GM21825 (cell line): ENCODE data around the gene ZDHHC14.
"Not testable (repeated sequence)": the region's sequence is repeated elsewhere in the genome, so short reads cannot be mapped to it uniquely, and the experiment has no call there.

Experiments used
- ATAC-seq: cut with Tn5 transposase; IDR thresholded peaks from one replicate; pipeline ENCODE4 v1.9.1; 2021; ENCODE audit warnings: mild to moderate bottlenecking, moderate library complexity; ENCODE audit not compliant: unreplicated experiment

Gene ZDHHC14

DNA sequence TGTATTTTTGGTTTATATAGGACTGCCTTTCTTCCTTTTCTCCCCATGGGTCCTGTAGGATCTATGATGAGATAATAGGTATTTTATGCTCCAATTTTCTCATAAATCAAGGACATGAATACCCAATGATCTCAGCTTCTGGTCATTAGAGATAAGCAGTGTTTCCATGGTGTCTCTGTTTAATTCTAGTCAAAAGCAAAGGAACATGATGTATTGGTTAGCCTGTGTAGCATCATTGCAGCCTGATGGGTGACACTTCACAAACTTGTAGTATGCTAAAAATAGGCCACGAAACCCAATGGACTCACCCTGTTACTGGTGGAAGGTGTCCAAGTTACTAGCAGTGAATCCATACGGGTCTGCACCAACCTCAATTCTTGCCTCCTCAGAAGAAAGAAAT, 325.9 kb downstream of the ZDHHC14 start:
- ATAC-seq: no peak

DNA sequence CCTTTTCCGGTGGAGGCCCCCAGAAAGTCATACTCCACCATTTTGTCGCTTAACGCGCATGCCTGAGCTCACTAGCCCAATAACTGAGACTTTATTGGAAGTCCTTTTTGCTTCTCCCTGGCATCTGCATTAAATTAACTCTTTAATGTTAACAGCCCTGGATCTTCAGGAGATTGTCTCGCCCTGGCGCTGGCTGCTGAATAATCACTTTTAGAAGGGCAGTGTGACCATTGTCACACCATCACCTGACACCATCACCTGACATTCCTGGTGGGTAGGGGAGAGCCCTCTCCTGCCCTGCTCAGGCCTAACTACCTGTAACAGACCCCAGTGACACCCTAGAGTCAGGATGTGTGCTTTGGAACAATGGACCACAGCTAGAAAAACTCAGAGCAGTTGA, 326.6 kb downstream of the ZDHHC14 start:
- no peak for ATAC-seq

DNA sequence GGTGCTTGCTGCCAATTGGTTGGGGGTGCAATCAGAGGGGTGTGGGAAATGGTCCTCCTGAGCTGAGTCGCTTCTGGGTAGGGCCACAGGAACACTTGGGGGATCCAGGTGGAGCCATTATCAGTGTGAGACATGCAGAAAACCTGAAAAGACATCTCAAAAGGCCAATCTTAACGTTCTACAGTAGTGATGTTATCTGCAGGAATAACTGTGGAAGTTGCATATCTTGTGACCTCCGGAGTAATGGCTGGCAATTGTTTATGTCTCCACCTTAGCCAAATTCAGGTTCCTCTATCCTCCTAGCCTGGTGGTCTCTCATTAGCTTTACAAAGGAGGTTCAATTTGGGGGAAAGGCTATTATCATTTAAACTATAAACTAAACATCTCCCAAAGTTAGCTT, 327.2 kb downstream of the ZDHHC14 start:
- no peak for ATAC-seq

DNA sequence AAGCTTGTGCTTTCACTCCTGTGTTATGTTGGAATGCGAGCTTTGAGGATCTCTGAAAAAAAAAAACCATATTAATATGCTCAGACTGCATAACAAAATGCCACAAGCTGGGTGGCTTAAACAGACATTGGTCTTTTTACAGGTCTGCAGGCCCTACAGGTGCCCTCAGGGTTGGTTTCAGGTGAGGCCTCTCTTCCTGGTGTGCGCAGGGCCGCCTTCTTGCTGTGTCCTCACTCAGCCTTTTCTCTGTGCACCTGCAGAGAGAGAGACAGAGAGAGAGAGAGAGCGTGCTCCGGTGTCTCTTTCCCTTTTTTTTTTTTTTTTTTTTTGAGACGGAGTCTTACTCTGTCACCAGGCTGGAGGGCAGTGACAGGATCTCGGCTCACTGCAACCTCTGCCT, 327.9 kb downstream of the ZDHHC14 start:
- ATAC-seq: no peak

DNA sequence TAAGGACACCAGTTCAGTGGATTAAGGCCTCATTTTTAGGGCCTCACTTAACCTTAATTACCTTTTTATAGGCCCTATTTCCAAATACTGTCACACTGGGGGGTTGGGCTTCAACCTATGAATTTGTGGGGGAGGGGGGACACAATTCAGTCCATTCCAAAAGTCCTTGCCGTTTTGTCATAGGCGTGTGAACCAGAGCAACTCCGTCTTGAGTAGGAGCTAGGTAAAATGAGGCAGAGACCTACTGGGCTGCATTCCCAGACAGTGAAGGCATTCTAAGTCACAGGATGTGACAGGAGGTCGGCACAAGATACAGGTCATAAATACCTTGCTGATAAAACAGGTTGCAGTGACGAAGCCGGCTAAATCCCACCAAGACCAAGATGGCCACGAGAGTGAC, 328.6 kb downstream of the ZDHHC14 start:
- no peak for ATAC-seq

DNA sequence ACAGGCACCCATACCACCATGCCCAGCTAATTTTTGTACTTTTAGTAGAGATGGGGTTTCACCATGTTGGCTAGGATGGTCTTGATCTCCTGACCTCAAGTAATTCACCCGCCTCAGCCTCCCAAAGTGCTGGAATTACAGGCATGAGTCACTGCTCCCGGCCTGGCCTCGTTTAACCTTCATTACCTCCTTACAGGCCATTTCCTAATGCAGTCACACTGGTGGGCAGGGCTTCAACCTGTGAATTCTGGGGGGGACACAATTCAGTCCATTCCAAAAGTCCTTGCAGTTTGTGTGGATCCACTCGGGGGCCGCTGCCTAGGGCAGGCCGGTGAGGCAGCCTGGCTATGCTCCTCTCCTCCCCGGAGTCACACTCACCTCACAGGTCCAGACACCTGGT, 329.6 kb downstream of the ZDHHC14 start:
- no peak for ATAC-seq

DNA sequence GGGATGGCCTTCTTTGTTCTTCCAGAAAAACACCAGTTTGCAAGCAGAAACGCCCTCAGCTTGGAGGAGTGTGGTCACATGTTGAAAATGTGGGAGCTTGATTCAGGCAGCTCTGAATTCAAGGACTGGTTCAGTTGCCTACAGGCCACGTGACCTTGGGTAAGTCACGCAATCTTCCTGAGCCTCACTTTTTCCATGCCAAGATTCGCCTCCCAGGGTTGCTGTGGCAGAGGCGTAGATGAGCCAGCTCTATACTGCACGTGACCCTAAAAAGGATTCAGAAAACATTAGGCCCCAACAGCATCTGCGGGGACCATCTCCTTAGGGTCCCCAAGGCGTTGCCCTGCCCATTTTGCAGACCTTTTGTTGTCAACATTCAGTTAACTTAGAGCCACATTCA, 330.1 kb downstream of the ZDHHC14 start:
- ATAC-seq: no peak

DNA sequence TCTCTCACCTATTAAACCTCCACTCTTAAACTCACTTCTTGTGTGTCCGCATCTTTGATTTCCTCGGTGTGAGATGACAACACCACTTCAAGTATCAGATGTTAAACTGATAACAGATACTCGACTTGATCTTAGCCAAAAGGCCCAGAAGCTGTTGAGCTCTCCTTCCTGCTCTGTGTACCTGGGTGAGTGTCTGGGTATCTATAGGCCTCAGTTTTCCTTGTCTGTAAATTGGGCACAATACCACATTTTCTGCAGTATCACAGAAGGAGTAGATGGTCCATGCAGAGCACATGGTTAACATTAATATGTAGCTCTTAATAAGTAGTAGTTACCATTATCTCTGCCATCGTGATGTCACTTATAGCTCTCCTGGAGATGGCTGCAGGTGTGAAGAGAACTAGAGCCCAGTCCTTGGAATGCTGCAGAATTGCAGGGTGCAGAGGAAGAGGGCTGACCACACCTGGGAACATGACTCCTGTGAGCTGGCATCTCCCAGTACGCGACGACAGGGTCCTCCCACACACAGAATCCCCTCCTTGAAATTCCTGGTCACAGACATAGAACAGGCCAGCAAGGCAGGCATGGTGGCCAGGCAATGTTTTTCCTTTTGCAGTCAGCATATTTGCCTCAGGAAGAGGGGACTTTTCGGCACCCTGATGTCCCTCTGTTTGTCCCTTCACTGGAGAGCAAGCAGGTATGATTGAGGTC, 331.8 kb downstream of the ZDHHC14 start:
- no peak for ATAC-seq

DNA sequence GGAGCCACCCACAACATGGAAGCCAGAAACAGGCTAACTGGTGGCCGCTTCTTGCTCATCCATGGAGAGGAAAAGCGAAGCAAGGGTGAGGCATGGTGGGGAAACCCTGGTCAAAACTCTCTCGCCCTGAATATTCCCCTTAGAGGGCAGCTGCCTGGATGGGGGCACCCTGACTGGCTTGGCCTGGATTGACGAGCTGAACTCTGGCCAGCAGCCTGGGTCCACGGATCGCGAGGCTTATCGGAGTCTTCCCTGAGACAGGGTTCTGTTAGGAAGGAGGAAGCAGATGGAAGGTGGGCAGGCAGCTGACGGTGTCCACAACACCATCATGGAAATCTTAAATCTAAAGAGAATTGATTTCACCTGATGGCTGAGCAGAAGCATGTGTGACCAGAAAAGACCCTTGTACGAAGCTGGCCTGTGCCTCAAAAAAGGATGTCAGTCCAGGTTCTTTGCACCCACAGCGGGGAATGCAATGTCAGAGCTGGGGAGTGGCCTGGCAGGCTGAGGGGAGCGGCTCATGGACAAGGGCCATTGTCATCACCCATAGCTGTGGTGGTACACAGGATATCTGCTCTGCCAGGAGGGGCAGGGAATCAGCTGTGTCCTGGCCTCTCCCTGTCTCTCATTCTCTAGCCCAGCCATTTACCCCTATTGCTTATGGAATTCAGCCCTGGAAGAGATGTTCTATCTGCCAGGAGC, 332.6 kb downstream of the ZDHHC14 start:
- ATAC-seq: no peak

DNA sequence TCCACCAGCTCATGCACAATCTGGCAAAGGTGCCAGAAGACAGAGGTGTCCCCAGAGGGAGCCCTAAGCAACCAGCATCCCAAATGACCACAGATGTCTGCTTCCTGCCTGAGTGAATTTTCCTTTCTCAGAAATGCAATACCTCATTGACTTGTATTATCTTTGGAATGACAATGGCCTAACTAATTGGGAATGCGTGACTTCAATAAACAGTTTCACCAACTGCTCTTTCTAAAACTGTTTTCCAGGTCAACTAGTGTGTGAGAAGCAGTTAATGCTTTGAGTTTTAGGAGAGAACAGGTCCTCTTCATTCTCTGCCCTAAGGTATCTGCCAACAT, 333.1 kb downstream of the ZDHHC14 start:
- ATAC-seq: no peak

DNA sequence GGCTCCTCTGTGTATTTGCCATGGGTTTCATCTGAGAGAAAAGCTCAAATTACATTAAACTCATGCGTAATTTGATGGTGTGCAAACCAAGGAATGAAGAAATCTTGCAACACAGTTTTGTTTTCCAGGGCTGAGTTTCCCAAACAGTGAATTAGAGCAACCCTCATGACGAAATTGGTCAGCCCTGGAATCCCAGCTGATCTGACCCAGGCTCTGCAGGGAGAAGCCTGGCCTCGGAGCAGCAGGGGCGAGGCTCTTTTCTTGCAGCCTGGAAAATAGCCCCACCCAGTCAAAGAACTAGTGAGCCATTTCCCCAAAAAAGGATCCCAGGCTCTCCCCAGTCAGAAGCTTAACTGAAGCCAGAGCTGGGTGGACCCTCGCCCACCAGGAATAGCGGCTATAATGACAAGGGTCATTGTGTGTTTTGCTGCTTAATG, 334.8 kb downstream of the ZDHHC14 start:
- no peak for ATAC-seq

DNA sequence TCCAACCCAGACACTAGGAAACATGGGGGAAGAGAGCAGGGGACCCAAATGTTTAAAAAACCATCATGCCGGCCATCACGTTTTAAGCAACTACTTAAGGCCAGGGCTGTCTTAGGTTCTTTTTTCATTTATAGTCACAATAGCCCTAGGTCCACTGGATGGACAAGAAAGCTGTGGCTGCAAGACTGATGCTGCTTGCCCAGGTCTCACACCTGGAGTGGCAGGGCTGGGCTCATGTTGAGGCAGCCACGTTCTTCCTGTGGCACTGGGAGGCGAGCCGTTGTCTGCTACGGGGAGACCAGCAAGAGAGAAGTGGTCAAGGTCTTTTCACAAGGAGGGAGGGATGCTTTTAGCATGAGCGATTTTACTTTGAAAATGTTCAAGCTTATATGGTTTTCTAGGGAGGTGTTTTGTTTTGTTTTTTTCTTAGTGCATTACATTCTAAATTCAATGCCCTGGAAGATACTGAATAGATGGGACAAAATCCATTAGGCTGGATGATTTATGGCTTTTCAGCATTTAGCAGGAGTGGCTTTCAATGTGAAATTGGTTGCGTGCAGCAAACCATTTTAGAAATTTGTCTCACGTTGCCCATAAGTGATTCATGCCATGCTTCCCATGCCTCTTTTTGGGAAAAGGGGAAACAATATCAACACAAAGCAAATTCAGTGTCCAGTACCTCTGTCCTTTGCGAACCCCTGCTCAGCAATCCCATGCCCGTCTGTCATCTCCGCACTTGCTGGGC, 335.4 kb downstream of the ZDHHC14 start:
- no peak for ATAC-seq

DNA sequence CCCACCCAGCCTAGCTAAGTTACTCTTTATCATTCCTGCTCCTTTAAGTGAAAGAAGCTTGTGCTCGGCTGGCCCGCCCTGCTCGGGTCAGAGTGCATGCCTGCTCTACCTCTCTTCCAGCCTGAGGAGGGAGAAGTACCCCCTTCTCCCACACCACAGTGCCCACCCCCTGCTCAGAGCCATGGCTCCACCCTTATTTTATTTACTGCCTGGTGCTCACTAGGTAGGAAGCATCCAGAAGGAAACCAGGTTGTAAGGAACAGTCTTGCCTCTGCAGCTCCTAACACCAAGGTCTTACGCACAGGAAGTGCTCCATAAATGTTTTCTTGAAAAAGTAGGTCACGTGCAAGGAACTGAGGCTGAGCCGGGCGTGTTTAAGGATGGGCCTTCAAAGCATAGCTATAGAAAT, 336.4 kb downstream of the ZDHHC14 start:
- ATAC-seq: no peak

DNA sequence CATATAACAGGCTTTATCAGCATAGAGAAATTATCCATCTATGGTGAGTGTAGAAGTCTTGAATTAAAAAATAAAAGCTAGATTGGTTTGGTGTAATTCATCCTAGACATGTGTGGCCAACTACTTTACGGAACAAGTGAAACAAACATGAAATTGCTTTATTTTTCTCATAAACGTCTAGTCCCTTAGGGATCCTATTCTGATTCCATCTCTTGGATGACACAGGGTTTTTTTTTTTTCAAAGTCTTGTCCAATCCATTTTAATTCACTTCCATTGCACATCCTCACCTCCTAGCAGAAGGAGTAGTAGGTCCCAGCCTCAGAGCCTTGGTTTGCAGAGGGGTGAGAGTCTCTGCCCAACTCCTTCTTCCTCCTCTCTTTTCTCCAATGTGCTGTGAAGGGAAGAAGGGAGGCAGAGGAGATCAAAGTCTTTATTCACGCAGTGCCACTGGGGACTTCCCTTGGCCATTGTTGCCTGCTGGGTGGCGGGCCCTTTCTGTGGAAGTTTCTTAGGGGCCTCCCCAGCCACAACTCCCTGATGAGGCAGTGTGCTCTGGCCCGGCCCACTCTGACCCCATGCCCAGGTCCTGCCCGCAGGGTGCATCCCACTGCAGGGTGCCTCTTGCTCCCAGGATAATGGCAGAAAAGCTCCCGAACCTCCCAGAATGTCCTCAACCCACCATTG, 337.7 kb downstream of the ZDHHC14 start:
- ATAC-seq: no peak

DNA sequence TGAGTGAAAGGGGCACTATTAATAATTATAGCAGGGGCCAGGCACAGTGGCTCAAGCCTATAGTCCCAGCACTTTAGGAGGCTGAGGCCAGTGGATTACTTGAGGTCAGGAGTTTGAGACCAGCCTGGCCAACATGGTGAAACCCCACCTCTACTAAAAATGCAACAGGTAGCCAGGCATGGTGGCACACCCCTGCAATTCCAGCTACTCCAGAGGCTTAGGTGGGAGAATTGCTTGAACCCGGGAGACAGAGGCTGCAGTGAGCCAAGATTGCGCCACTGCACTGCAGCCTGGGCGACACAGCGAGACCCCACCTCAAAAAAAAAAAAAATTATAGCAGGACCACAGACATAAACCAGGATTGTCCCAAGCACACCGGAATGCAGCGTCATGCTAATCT, 340.0 kb downstream of the ZDHHC14 start:
- not testable (repeated sequence) for ATAC-seq

DNA sequence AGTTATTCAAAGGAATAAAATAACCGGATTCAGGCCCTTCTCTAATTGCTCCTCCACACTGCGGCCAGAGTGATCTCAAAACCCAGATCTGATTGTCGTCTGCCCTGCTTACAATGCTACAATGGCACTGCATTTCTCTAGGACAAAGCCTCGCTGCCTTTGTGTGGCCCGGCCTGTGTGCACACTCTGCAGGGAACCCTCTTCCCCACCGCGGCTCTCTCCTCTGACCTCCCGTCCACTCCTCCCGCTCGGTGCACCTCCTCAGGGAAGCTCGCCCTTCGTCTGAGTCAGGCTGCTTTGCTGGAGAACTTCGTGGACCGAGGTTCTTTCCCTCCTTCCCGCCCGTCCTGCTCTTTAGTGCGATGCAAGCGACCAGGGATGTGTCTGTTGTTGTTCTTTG, 340.4 kb downstream of the ZDHHC14 start:
- ATAC-seq: no peak

DNA sequence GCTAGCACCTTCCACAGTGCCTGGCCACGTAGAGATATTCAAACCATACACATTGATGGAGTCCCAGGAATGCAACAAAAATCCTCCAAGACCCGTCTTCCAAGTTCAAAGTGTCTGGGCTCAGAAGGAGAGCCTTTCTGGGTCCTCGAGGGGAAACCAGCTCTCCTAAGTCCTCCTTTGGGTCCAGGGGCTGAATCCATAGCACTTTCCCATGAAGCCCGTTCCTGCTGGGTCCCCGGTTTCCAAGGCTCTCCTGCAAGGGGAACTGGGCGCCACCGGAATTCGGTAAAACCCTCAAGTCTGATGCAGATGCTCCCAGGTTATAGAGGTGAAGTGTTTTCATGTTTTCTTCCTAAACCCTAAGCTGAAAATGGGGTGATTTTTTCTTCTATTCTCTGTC, 340.8 kb downstream of the ZDHHC14 start:
- ATAC-seq: no peak

DNA sequence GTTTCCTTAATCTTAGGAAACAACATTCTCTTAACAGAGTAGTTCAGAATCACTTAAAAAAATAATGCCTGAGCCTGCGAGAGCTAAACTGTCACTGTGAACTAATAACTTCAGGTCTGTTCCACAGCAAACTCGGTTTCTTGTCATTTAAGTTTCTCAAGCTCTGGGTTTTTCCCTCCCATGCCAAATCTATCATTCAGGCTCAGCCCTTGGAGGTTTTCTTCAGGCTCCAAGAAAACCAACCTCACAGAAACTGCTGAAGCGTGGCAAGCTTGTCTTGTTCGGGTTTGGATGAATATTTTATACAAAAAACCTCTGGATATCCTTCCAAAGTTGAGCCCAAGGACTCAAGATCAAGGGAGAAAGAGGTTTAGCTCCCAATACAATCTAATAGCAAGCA, 342.4 kb downstream of the ZDHHC14 start:
- ATAC-seq: no peak

DNA sequence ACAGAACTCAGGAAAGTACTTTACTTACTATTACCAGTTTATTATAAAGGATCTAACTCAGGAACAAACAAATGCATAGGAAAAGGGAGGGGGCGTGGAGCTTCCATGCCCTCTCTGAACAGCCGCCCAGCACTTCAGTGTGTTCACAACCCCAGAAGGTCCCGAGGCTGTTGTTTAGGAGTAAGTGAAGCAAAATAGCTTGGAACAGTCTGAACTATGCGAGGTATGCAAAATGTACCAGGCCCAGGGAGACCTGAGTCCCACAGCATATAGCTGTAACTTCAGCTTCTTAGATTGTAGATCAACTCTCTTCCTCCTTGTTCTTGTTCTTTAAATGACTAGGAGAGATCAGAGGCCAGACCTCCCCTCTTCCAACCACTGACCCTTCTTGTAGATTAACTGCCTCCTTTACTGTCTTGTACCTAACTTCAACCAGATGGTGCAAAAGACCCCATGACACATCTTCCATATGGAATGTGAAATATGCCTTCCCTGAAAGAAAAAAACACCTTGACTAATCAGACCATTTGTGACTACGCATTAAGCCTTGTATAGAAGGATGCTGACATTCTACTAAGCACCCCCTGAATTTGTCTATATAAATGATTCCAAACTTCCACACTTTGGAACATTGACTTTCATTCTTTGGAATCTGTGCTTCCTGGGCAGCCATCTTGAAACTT, 343.3 kb downstream of the ZDHHC14 start:
- no peak for ATAC-seq

DNA sequence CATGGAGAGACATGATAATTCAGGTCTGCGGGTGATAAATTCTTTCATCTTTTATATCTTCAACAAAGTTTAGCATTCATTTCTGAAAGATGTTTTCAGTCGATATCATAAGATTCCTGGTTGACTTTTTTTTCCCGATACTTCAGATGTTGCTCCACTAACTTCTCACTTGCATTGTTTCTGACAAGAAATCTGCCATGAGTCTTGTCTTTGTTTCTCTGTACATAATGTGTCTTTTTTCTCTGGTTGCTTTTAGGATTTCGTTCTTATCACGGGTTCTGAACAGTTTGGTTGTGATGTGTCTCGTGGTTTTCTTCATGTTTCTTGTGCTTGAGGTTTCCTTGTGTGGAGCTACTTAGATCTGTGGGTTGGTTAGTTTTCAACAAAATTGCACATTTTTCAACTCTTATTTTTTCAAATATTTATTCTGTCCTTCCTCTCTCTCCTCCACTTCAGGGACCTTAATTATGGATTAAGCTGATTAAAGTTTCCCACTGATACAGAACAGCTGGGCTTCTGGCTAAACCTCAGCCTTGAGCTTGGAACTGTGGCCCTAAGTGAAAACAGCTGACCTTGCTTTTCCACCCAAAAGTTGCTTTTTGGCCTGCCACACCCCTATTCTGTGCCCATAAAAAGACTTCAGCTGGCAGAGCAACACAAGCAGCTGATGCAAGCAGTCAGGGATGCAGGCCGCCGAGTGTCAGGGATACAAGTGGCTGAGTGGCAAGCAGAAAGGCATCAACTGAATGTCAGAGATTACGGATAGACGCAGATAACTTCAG, 344.2 kb downstream of the ZDHHC14 start:
- ATAC-seq: no peak
